ENCODE results near the gene DNAH10. TPM values are rescaled to one million over a fixed set of nuclear protein-coding genes. Genes with fewer than 3 reads are reported as not detected.

The DNAH10 gene
- total and polyA plus RNA-seq, 2 of the 4 experiments (the other 2 are of a cell fraction) = 0.18 to 0.22 TPM

DNA sequence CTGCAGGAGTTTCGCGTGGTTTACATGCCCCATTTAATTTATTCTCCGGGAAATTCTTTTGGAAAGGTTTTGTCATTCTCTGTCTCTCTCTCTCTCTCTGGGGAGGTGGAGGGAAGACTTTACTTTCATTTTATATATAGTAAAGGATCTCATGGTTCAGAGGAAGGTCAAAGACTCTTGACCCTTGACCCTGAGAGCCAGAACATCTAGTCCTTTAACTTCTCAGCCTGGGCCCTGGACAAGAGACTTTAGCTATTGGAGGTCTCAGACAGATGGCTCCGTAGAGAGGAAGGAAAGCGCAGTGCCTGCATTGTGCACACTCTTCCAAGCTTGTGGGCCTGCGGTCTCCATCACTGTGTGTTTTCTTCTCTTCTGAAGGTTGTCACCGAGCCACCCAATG is 166.8 kb downstream of the DNAH10 start:
- no peak overlapping the region for H3K9ac ChIP-seq (ENCODE audit: low read depth, low read length)
- H3K36me3 ChIP-seq (ENCODE audit: control insufficient read depth, insufficient read depth, low read length) = no peaks in the 10 kb centered on the region; the same call in 1 of the 2 replicates
- H2BK120ac ChIP-seq (ENCODE audit: low read depth, low read length) = no peak overlapping the region
- no peaks in the 10 kb centered on the region for H3K9me1 ChIP-seq (ENCODE audit: insufficient read depth, low read length)
- H3K27me3 ChIP-seq (ENCODE audit: control insufficient read depth, insufficient read depth, low read length) = no peaks in the 10 kb centered on the region
- H3K23ac ChIP-seq (ENCODE audit: low read depth, low read length) = no peak overlapping the region
- no peak for DNase-seq
- H2BK20ac ChIP-seq (ENCODE audit: low read depth, low read length) = no peak overlapping the region
- no TSS peak for BruUV-seq (replicated peaks)
- no peak overlapping the region for H3K4me3 ChIP-seq (ENCODE audit: insufficient read depth, low read depth, low read length)
- ChIA-PET CTCF (no interaction called here), POLR2A (ENCODE audit: unreplicated experiment) (no interaction called here)
- no peaks in the 10 kb centered on the region; the same call in 1 of the 2 replicates for H3K9me3 ChIP-seq (ENCODE audit: control insufficient read depth, insufficient read depth, low read length)
- no peak overlapping the region for H4K91ac ChIP-seq (ENCODE audit: insufficient read depth, low read depth, low read length)
- TF ChIP-seq MAZ (IDR thresholded peaks at IDR 0.05; ENCODE audit: borderline replicate concordance, low read depth, low read length) (no peak), CHD1 (IDR thresholded peaks at IDR 0.05; ENCODE audit: low read depth, low read length) (no peak), CEBPB (IDR thresholded peaks at IDR 0.05; ENCODE audit: low read depth, low read length) (no peak), SMC3 (IDR thresholded peaks at IDR 0.05; ENCODE audit: low read depth, low read length) (no peak), MXI1 (IDR thresholded peaks at IDR 0.05; ENCODE audit: borderline replicate concordance, low read depth, low read length) (no peak), RCOR1 (IDR thresholded peaks at IDR 0.05; ENCODE audit: insufficient replicate concordance, low read length) (no peak), BHLHE40 (IDR thresholded peaks at IDR 0.05; ENCODE audit: low read depth, low read length) (no peak), FOS (IDR thresholded peaks at IDR 0.05; ENCODE audit: low read depth, low read length) (no peak), RAD21 (IDR thresholded peaks at IDR 0.05; ENCODE audit: low read length) (no peak)
- TF ChIP-seq, protein P1, sequence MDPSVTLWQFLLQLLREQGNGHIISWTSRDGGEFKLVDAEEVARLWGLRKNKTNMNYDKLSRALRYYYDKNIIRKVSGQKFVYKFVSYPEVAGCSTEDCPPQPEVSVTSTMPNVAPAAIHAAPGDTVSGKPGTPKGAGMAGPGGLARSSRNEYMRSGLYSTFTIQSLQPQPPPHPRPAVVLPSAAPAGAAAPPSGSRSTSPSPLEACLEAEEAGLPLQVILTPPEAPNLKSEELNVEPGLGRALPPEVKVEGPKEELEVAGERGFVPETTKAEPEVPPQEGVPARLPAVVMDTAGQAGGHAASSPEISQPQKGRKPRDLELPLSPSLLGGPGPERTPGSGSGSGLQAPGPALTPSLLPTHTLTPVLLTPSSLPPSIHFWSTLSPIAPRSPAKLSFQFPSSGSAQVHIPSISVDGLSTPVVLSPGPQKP (IDR thresholded peaks at IDR 0.05; ENCODE audit: borderline replicate concordance, low read depth, low read length) = no peak
- TF ChIP-seq, protein P2, sequence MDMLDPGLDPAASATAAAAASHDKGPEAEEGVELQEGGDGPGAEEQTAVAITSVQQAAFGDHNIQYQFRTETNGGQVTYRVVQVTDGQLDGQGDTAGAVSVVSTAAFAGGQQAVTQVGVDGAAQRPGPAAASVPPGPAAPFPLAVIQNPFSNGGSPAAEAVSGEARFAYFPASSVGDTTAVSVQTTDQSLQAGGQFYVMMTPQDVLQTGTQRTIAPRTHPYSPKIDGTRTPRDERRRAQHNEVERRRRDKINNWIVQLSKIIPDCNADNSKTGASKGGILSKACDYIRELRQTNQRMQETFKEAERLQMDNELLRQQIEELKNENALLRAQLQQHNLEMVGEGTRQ (IDR thresholded peaks at IDR 0.05; ENCODE audit: low read depth, low read length) = no peak
- H2AFZ ChIP-seq (replicated peaks; ENCODE audit: low read length, poor library complexity) = no peak overlapping the region
- no peak overlapping the region for H3K18ac ChIP-seq (ENCODE audit: low read depth, low read length)
- H3K4me2 ChIP-seq (ENCODE audit: low read depth, low read length) = no peak overlapping the region
- no CpG with 5 or more reads among the region's 7 CpGs for WGBS, 2 experiments (ENCODE audit: extremely low coverage in 2 of 2, insufficient read length in 1 of 2)
- no peak overlapping the region for H3K27ac ChIP-seq (ENCODE audit: insufficient read depth, low read length)
- H4K8ac ChIP-seq (ENCODE audit: low read depth in 2 of 2, low read length in 2 of 2) = no peak overlapping the region
- no peak overlapping the region for H3K56ac ChIP-seq (ENCODE audit: extremely low read depth, insufficient read depth, low read length)
- no peak overlapping the region for H2BK15ac ChIP-seq (ENCODE audit: low read depth, low read length)
- H2BK5ac ChIP-seq (ENCODE audit: low read depth, low read length, poor library complexity, severe bottlenecking) = no peak overlapping the region
- H3K4me1 ChIP-seq (ENCODE audit: control insufficient read depth, insufficient read depth, low read length) = no peaks in the 10 kb centered on the region
- H3K4ac ChIP-seq (ENCODE audit: low read depth, low read length) = no peak overlapping the region
- dilution Hi-C loops (cut with HindIII; ENCODE audit: low sequenced_read_pairs, unreplicated experiment) = no loop called here
- no peak overlapping the region for H2AK9ac ChIP-seq (replicated peaks; ENCODE audit: low read depth, low read length, poor library complexity)
- H4K5ac ChIP-seq (ENCODE audit: low read depth, low read length) = no peak overlapping the region
- in situ Hi-C loops (cut with MboI; ENCODE audit: low sequenced_read_pairs) = no loop called here
- ATAC-seq (ENCODE audit: low read depth) = no peak
- intact Hi-C loops (cut with micrococcal nuclease) = no loop called here
- no peak overlapping the region for H3K14ac ChIP-seq (replicated peaks; ENCODE audit: low read depth, low read length)
- no peak overlapping the region for H2AK5ac ChIP-seq (ENCODE audit: low read depth, low read length)
- no peaks in the 10 kb centered on the region for H4K20me1 ChIP-seq (ENCODE audit: insufficient read depth, low read length)
- no peaks in the 10 kb centered on the region for H3K79me1 ChIP-seq (ENCODE audit: low read depth in 1 of 2, low read length in 2 of 2)
